Smooth muscle cell of the coronary artery (primary cell): ENCODE measurements around the gene VIPAS39. TPM values are rescaled to one million over a fixed set of nuclear protein-coding genes. Genes with fewer than 3 reads are reported as not detected.

Experiments used
- total RNA-seq: library from RNA; depleted of rRNA; stranded (reverse); fragments of >200 nt; gene quantifications from 2 replicates; pipeline ENCODE4 v1.2.3, GENCODE V29; 2014; ENCODE audit warnings: low replicate concordance

Gene VIPAS39
- total RNA-seq: 27.4 and 31.6 TPM in 2 replicates

DNA sequence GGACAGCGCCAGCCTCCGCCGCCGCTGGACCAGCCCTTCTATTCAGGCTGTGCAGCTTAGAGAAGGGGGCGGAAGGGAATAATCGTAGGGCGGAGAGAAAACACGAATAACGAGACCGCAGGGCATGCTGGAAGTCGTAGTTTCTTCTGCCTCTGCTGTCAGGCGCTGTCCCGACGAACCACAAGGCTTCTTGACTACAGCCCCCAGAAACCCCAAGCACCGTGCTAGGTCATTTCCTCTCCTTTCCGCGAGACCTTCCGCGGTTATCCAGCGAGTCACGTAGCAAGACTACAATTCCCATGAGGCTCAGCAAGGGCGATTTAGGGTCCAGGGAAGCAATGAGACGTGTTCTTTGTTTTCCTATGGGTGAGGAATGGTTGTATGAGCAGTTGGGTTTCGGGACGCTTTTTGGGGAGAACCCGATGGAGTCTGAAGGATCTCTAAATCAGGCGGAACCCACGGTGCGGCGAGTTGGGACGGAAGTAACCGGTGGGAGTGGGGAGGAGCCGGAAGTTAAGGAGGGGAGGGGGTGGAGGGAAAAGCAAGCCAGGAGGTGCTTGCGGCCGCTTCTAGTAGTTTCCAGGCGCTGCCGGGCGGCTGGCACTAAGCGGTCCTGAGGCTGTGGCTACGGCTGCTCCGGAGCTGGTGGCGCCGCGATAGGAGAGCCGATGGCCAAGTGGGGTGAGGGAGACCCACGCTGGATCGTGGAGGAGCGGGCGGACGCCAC is at the start of gene VIPAS39, which contains the start of gene AHSA1:
TSS of gene VIPAS39 (minus strand) at position 80 of the 727 bp plus-strand sequence. CDS start 3,499 bp downstream, outside the sequence.
TSS of gene AHSA1 (plus strand) at position 572 of the 727 bp plus-strand sequence. CDS start at position 669, 97 bp downstream.

GRCh38 chr14:77498120-77498979 is 40.9 kb upstream of the VIPAS39 start, which contains the start of gene ISM2:
TSS of gene ISM2 (minus strand) at chr14:77498816. CDS start at chr14:77498793, 23 bp downstream.

GRCh38 chr14:77423423-77423822 is 34.0 kb downstream of the VIPAS39 start, which contains the start of gene NOXRED1:
TSS of gene NOXRED1 (minus strand) at chr14:77423523. CDS start at chr14:77422889, 634 bp downstream.

DNA sequence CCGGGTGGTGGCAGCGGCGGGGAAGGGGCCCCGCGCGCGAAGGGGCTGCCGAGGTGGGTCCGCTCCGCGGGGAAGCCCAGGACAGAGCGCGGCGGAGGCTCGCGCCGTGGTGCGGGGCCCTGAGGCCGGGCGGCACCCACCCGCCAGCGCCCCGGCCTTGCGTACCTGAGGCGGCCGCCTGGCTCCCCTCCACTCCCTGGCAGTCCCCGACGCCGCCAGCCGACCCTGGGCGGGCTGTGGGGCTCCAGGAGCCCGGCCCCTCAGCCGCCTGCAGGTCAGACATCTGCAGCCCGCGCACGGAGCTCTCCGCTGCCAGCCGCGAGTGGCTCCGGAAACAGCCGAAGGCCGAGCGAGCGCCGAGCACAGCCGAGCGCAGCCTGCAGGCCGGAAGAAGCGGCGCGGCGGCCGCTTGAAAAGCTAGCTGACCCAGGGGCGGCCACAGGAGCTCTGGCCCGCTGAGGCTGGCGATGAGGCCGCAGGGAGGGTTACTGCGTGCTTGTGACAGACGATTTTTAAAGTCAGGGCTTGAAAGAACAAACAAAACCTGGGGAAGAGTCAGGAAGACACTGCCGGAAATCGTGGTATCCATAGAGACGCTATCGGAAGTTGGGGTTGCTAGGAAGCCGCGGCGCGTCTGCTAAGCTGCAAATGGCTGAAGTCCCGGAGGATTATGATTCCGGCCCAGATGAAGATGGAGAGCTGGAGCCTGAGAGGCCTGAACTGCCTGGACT is 80.5 kb downstream of the VIPAS39 start, which contains the start of the genes SAMD15 and TMED8:
TSS of gene SAMD15 (plus strand) at position 609 of the 731 bp plus-strand sequence. CDS start at position 649, 40 bp downstream.
TSS of gene TMED8 (minus strand) at position 324 of the 731 bp plus-strand sequence. CDS start at position 283, 41 bp downstream.

Other genes starting within 250 kb of the VIPAS39 start
- not detected in 2 replicates for gene NGB, start 186.4 kb downstream of the VIPAS39 start, total RNA-seq
- gene POMT2, start 136.7 kb downstream of the VIPAS39 start, total RNA-seq: 8.6 and 10.1 TPM in 2 replicates
- 24.5 and 44.8 TPM in 2 replicates for gene GSTZ1, start 136.6 kb downstream of the VIPAS39 start, total RNA-seq
- 5.1 and 8.7 TPM in 2 replicates for gene TMED8, start 80.5 kb downstream of the VIPAS39 start, total RNA-seq
- 1.4 and 2.0 TPM in 2 replicates for gene SAMD15, start 80.2 kb downstream of the VIPAS39 start, total RNA-seq
- 0.08 and 0.70 TPM in 2 replicates for gene NOXRED1, start 34.1 kb downstream of the VIPAS39 start, total RNA-seq
- 107 and 193 TPM in 2 replicates for gene AHSA1, start 492 bp upstream of the VIPAS39 start, total RNA-seq
- gene ISM2, start 41.2 kb upstream of the VIPAS39 start, total RNA-seq: under 0.01 TPM in 1 of 2 replicates, not detected in the other
- gene SPTLC2, start 159.0 kb upstream of the VIPAS39 start, total RNA-seq: 14.4 and 28.3 TPM in 2 replicates